ENCODE results near the gene KCNIP4. TPM values are rescaled to one million over a fixed set of nuclear protein-coding genes. Genes with fewer than 3 reads are reported as not detected.

KCNIP4 gene
- total and polyA plus RNA-seq, 10 of the 15 experiments (the other 5 are each of a cell fraction or from before 2014, with no cell fraction given) = 0.03 to 0.23 (median 0.13) TPM; not detected in 7

DNA sequence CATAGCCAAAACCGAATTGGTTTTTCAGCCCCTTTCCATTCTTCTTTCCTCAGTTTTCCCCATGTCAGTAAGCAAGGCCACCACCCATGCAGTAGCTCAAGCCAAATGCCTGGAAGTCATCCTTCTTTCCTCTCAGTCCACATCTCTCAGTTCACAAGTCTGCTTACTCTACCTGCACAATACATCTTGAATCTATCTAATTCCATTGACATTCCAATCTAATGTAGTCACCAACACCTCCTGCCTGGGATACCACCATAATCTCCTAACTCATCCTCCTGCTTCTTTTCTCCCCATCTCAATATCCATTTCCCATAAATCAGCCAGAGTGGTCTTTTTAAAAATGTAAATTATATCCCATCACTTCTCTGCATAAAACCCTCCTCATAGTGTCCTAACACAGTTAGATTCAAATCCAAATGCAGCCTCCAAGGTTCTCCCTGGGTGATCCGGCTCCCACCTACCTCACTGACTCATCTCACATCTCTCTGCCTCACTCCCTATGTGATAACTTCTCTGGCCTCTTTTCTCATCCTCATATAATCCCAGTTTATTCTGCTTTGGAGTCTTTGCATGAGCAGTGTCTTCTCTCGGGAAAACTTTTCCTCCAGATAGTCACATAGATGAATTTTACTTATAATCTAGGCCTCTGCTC, 26.9 kb downstream of the KCNIP4 start:
- no peaks in the 10 kb centered on the region for H3K4me1 ChIP-seq (ENCODE audit: control insufficient read depth, insufficient read depth, low read length)
- ChIA-PET RAD21 (ENCODE audit: unreplicated experiment) (no interaction called here), SMC1A (ENCODE audit: uncharacterized antibody, unreplicated experiment) (no interaction called here), CTCF (no interaction called here), POLR2A (no interaction called here)
- in situ Hi-C loops (cut with MboI) = no loop called here
- no peak overlapping the region for H3K9ac ChIP-seq (ENCODE audit: control insufficient read depth, insufficient read depth, low read length)
- intact Hi-C loops (cut with micrococcal nuclease; ENCODE audit: unreplicated experiment) = no loop called here
- no peaks in the 10 kb centered on the region for H3K36me3 ChIP-seq (ENCODE audit: control insufficient read depth in 2 of 2, insufficient read depth in 2 of 2, low read length in 1 of 2)
- no TSS peak for BruUV-seq (replicated peaks)
- H3K4me2 ChIP-seq (ENCODE audit: control insufficient read depth, insufficient read depth) = no peak overlapping the region
- H3K9me3 ChIP-seq (replicated peaks; ENCODE audit: control insufficient read depth, insufficient read depth, low read length) = no peaks in the 10 kb centered on the region
- ATAC-seq (no peak), FAIRE-seq (no peak), DNase-seq (ENCODE audit: low read depth, low spot score) (no peak)
- WGBS (ENCODE audit: insufficient coverage, insufficient replicate concordance, low lambda C conversion rate, missing lambda C conversion rate) = 0% methylated on average over 3 of the region's 3 CpGs
- no peak overlapping the region for H3K27ac ChIP-seq (ENCODE audit: control insufficient read depth, insufficient read depth)
- no peak for TF ChIP-seq ZNF274 (IDR thresholded peaks at IDR 0.05; ENCODE audit: insufficient read depth, insufficient read length)
- no peak for TF ChIP-seq ETV6 (conservative IDR thresholded peaks at IDR 0.05 in 1 of 2, IDR thresholded peaks at IDR 0.05 in 1 of 2; ENCODE audit: borderline replicate concordance in 1 of 2, low read depth in 1 of 2)
- TF ChIP-seq ESRRA (IDR thresholded peaks at IDR 0.05; ENCODE audit: low read length) = no peak
- TF ChIP-seq, protein P1, sequence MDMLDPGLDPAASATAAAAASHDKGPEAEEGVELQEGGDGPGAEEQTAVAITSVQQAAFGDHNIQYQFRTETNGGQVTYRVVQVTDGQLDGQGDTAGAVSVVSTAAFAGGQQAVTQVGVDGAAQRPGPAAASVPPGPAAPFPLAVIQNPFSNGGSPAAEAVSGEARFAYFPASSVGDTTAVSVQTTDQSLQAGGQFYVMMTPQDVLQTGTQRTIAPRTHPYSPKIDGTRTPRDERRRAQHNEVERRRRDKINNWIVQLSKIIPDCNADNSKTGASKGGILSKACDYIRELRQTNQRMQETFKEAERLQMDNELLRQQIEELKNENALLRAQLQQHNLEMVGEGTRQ (IDR thresholded peaks at IDR 0.05; ENCODE audit: borderline replicate concordance, low read depth, low read length) = no peak
- TF ChIP-seq RUNX3 (IDR thresholded peaks at IDR 0.05; ENCODE audit: low read length) = no peak
- TF ChIP-seq ATF7 (IDR thresholded peaks at IDR 0.05; ENCODE audit: low read depth) = no peak
- TF ChIP-seq CHD1 (IDR thresholded peaks at IDR 0.05; ENCODE audit: low read depth, low read length) = no peak
- no peak for TF ChIP-seq ZNF207 (IDR thresholded peaks at IDR 0.05; ENCODE audit: borderline replicate concordance)
- H3K27me3 ChIP-seq (replicated peaks in 1 of 2; ENCODE audit: control insufficient read depth in 2 of 2, insufficient read depth in 2 of 2, low read length in 1 of 2) = no peaks in the 10 kb centered on the region
- H2AFZ ChIP-seq (ENCODE audit: control insufficient read depth, low read depth, low read length) = no peak overlapping the region
- no peak overlapping the region for H3K4me3 ChIP-seq
- no peaks in the 10 kb centered on the region for H3K79me2 ChIP-seq (ENCODE audit: control insufficient read depth, insufficient read depth, low read length)
- no peaks in the 10 kb centered on the region for H4K20me1 ChIP-seq (ENCODE audit: control insufficient read depth, insufficient read depth)

Data from GM12878 (cell line).